ENCODE measurements around the gene OR6B2. TPM values are rescaled to one million over a fixed set of nuclear protein-coding genes. Genes with fewer than 3 reads are reported as not detected.

OR6B2 gene
- total and polyA plus RNA-seq, 4 donors, result not detected

DNA sequence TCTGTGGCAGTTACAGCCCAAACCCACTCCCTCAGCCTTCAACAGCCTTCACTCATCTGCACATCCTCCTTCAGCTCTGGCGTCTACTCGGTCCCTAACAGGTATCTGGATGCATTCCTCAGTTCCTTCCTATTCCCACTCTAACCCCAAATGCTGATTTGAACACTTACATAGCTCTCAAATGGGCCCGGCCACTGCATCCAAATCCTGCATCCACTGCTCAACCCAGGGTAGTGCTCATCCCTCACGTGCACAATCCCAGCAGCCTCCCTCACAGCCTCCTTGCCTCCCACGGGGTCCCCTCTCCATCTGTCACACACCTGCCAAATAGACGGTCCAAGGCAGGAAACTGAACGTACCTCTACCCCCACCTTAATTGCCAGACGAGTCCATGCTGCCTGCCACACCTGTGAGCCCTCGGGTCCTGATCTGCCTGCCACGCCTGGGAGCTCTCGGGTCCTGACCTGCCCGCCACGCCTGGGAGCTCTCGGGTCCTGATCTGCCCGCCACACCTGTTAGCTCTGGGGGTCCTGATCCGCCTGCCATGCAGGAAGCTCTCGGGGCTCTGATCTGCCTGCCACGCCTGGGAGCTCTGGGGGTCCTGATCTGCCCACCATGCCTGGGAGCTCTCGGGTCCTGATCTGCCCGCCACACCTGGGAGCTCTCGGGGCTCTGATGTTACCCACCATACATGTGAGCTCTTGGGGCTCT lies 13.2 kb upstream of the OR6B2 start:
- no peak for DNase-seq

DNA sequence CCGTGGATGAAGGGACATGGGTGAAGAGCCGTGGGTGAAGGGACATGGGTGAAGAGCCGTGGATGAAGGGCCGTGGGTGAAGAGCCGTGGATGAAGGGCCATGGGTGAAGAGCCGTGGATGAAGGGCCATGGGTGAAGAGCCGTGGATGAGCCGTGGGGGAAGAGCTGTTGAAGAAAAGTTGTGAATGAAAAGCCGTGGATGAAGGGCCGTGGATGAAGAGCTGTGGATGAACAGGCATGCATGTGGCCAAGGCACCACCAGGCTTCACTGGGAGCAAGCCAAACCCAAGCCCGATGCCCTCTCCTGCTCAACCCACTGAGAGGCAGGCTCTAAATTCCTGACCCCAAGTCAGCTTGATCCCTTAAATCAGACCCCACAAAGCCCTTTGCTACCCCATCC lies 12.5 kb upstream of the OR6B2 start:
- no peak for ATAC-seq (ENCODE audit: insufficient read depth, low FRiP score)
- Histone ChIP-seq H3K4me3 (no peak overlapping the region), H3K36me3 (ENCODE audit: control insufficient read depth in 4 of 4, insufficient read depth in 4 of 4, low read length in 4 of 4) (no peaks in the 10 kb centered on the region), H3K27me3 (ENCODE audit: control insufficient read depth in 3 of 3, insufficient read depth in 3 of 3, low read length in 2 of 3) (peaks cover 3 to 17% (median 4%) of the 10 kb centered on the region in 3 donors), H3K4me1 (ENCODE audit: control insufficient read depth in 5 of 5, insufficient read depth in 5 of 5, low read length in 5 of 5) (no peaks in the 10 kb centered on the region), H3K9me3 (ENCODE audit: control insufficient read depth in 4 of 4, insufficient read depth in 3 of 4, low read length in 3 of 4) (no peaks in the 10 kb centered on the region), H3K27ac (ENCODE audit: low read depth in 1 of 2, low read length in 1 of 2) (no peak overlapping the region), H3K9ac (ENCODE audit: insufficient read depth in 1 of 2, low read length in 2 of 2) (no peak overlapping the region)
- no peak for DNase-seq
- 82 to 83% methylated on average over 11 of the region's 11 CpGs for WGBS, 2 donors
- TF ChIP-seq, protein P1, sequence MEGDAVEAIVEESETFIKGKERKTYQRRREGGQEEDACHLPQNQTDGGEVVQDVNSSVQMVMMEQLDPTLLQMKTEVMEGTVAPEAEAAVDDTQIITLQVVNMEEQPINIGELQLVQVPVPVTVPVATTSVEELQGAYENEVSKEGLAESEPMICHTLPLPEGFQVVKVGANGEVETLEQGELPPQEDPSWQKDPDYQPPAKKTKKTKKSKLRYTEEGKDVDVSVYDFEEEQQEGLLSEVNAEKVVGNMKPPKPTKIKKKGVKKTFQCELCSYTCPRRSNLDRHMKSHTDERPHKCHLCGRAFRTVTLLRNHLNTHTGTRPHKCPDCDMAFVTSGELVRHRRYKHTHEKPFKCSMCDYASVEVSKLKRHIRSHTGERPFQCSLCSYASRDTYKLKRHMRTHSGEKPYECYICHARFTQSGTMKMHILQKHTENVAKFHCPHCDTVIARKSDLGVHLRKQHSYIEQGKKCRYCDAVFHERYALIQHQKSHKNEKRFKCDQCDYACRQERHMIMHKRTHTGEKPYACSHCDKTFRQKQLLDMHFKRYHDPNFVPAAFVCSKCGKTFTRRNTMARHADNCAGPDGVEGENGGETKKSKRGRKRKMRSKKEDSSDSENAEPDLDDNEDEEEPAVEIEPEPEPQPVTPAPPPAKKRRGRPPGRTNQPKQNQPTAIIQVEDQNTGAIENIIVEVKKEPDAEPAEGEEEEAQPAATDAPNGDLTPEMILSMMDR (IDR thresholded peaks at IDR 0.05; ENCODE audit: control extremely low read depth, extremely low read depth), result no peak

More for the DNA sequence above, 13.2 kb upstream of the OR6B2 start:
- Histone ChIP-seq H3K36me3 (ENCODE audit: control insufficient read depth in 4 of 4, insufficient read depth in 4 of 4, low read length in 4 of 4) (no peaks in the 10 kb centered on the region), H3K27ac (ENCODE audit: low read depth in 1 of 2, low read length in 1 of 2) (no peak overlapping the region), H3K9me3 (ENCODE audit: control insufficient read depth in 4 of 4, insufficient read depth in 3 of 4, low read length in 3 of 4) (no peaks in the 10 kb centered on the region), H3K4me1 (ENCODE audit: control insufficient read depth in 5 of 5, insufficient read depth in 5 of 5, low read length in 5 of 5) (no peaks in the 10 kb centered on the region), H3K27me3 (ENCODE audit: control insufficient read depth in 3 of 3, insufficient read depth in 3 of 3, low read length in 2 of 3) (peaks cover 3 to 24% (median 4%) of the 10 kb centered on the region in 3 donors), H3K4me3 (no peak overlapping the region), H3K9ac (ENCODE audit: insufficient read depth in 1 of 2, low read length in 2 of 2) (no peak overlapping the region)
- 84% methylated on average over 20 to 21 of the region's 21 CpGs for WGBS, 2 donors
- ATAC-seq (ENCODE audit: insufficient read depth, low FRiP score), result no peak
- TF ChIP-seq, protein P1 (IDR thresholded peaks at IDR 0.05; ENCODE audit: control extremely low read depth, extremely low read depth), result no peak

DNA sequence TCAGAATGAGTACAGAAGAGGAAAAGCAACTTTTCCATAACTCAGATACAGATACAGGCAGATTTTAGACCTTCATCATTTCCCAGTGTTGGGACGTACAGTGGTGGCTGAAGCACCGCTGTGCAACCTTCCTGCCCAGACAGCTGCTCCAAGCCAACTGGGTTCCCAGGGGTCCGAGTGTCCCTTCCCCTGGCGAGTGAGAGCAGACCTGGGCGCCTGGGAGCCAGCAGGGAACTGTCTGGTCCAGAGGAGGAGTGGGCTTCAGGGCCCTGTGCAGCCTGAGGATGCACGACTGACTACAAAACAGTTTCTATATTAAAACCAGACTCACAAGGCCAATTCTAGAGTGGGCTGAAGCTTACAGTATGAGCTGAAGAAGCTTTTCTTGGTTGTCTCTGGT lies 11.1 kb upstream of the OR6B2 start:
- H3K36me3 ChIP-seq (ENCODE audit: control insufficient read depth in 4 of 4, insufficient read depth in 4 of 4, low read length in 4 of 4), result no peaks in the 10 kb centered on the region
- H3K27ac ChIP-seq (ENCODE audit: low read depth in 1 of 2, low read length in 1 of 2), result no peak overlapping the region
- H3K27me3 ChIP-seq (ENCODE audit: control insufficient read depth in 3 of 3, insufficient read depth in 3 of 3, low read length in 2 of 3), result peaks cover 3 to 10% (median 4%) of the 10 kb centered on the region in 3 donors
- no peak for DNase-seq
- H3K9ac ChIP-seq (ENCODE audit: insufficient read depth in 1 of 2, low read length in 2 of 2), result no peak overlapping the region
- ATAC-seq (ENCODE audit: insufficient read depth, low FRiP score), result no peak
- H3K4me1 ChIP-seq (ENCODE audit: control insufficient read depth in 5 of 5, insufficient read depth in 5 of 5, low read length in 5 of 5), result no peaks in the 10 kb centered on the region
- 77 to 92% methylated on average over 6 of the region's 6 CpGs for WGBS, 2 donors
- H3K4me3 ChIP-seq, result no peak overlapping the region
- no peaks in the 10 kb centered on the region for H3K9me3 ChIP-seq (ENCODE audit: control insufficient read depth in 4 of 4, insufficient read depth in 3 of 4, low read length in 3 of 4)
- TF ChIP-seq, protein P1 (IDR thresholded peaks at IDR 0.05; ENCODE audit: control extremely low read depth, extremely low read depth), result no peak

DNA sequence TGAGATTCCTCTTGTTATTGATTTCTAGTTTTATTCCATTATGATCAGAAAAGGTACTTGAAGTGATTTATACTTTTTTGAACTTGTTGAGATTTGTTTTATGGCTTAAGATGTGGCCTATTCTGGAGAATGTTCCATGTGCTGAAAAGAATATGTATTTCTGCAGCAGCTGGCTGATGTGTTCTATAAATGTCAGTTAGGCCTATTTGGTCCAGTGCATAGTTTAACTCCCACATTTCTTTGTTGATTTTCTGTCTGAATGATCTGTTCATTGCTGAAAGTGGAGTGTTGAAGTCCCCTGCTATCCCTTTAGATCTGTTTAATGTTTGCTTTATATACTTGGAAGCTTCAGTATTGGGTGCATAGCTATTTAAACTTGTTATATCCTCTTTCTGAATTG lies 7.1 kb upstream of the OR6B2 start:
- TF ChIP-seq, protein P1 (IDR thresholded peaks at IDR 0.05; ENCODE audit: control extremely low read depth, extremely low read depth), result no peak
- H3K9ac ChIP-seq (ENCODE audit: insufficient read depth in 1 of 2, low read length in 2 of 2), result no peak overlapping the region
- no peaks in the 10 kb centered on the region for H3K4me1 ChIP-seq (ENCODE audit: control insufficient read depth in 5 of 5, insufficient read depth in 5 of 5, low read length in 5 of 5)
- H3K27me3 ChIP-seq (ENCODE audit: control insufficient read depth in 3 of 3, insufficient read depth in 3 of 3, low read length in 2 of 3), result peaks cover 0 to 10% (median 4%) of the 10 kb centered on the region in 3 donors
- H3K36me3 ChIP-seq (ENCODE audit: control insufficient read depth in 4 of 4, insufficient read depth in 4 of 4, low read length in 4 of 4), result no peaks in the 10 kb centered on the region
- H3K4me3 ChIP-seq, result no peak overlapping the region
- H3K27ac ChIP-seq (ENCODE audit: low read depth in 1 of 2, low read length in 1 of 2), result no peak overlapping the region
- no peaks in the 10 kb centered on the region for H3K9me3 ChIP-seq (ENCODE audit: control insufficient read depth in 4 of 4, insufficient read depth in 3 of 4, low read length in 3 of 4)
- ATAC-seq (ENCODE audit: insufficient read depth, low FRiP score) (no peak), DNase-seq (no peak)

All from lung (tissue), 12 donors.